ENCODE measurements around the gene GUCA2B.

DNA sequence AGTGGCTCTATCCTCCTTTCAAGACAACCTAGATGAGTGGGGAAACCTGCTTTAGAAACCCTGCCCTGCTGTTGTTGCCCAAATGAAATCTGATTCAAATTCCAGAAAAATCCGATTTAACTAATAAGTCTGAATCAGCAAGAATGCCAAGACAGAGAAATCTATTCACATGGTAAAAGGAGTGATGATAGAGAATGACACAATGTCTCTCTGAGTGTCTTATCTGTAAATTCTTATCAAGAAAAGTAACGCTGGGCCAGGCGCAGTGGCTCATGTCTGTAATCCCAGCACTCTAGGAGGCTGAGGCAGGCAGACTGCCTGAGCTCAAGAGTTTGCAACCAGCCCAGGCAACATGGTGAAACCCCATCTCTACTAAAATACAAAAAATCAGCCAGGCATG is 25.0 kb downstream of the GUCA2B start:
- TF ChIP-seq, protein P1, sequence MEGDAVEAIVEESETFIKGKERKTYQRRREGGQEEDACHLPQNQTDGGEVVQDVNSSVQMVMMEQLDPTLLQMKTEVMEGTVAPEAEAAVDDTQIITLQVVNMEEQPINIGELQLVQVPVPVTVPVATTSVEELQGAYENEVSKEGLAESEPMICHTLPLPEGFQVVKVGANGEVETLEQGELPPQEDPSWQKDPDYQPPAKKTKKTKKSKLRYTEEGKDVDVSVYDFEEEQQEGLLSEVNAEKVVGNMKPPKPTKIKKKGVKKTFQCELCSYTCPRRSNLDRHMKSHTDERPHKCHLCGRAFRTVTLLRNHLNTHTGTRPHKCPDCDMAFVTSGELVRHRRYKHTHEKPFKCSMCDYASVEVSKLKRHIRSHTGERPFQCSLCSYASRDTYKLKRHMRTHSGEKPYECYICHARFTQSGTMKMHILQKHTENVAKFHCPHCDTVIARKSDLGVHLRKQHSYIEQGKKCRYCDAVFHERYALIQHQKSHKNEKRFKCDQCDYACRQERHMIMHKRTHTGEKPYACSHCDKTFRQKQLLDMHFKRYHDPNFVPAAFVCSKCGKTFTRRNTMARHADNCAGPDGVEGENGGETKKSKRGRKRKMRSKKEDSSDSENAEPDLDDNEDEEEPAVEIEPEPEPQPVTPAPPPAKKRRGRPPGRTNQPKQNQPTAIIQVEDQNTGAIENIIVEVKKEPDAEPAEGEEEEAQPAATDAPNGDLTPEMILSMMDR (IDR thresholded peaks at IDR 0.05; ENCODE audit: insufficient read depth, low read length) = no peak
- TF ChIP-seq POLR2AphosphoS5 (IDR thresholded peaks at IDR 0.05; ENCODE audit: low read depth) (no peak), GABPA (IDR thresholded peaks at IDR 0.05; ENCODE audit: low read depth) (no peak), SPI1 (IDR thresholded peaks at IDR 0.05; ENCODE audit: borderline replicate concordance, low read depth) (no peak)
- TF ChIP-seq, protein P2, sequence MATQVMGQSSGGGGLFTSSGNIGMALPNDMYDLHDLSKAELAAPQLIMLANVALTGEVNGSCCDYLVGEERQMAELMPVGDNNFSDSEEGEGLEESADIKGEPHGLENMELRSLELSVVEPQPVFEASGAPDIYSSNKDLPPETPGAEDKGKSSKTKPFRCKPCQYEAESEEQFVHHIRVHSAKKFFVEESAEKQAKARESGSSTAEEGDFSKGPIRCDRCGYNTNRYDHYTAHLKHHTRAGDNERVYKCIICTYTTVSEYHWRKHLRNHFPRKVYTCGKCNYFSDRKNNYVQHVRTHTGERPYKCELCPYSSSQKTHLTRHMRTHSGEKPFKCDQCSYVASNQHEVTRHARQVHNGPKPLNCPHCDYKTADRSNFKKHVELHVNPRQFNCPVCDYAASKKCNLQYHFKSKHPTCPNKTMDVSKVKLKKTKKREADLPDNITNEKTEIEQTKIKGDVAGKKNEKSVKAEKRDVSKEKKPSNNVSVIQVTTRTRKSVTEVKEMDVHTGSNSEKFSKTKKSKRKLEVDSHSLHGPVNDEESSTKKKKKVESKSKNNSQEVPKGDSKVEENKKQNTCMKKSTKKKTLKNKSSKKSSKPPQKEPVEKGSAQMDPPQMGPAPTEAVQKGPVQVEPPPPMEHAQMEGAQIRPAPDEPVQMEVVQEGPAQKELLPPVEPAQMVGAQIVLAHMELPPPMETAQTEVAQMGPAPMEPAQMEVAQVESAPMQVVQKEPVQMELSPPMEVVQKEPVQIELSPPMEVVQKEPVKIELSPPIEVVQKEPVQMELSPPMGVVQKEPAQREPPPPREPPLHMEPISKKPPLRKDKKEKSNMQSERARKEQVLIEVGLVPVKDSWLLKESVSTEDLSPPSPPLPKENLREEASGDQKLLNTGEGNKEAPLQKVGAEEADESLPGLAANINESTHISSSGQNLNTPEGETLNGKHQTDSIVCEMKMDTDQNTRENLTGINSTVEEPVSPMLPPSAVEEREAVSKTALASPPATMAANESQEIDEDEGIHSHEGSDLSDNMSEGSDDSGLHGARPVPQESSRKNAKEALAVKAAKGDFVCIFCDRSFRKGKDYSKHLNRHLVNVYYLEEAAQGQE (IDR thresholded peaks at IDR 0.05; ENCODE audit: insufficient replicate concordance, low read depth) = no peak
